ENCODE results near the gene UBXN1. TPM values are rescaled to one million over a fixed set of nuclear protein-coding genes. Genes with fewer than 3 reads are reported as not detected.

Gene UBXN1
- total and polyA plus RNA-seq, 10 of the 15 experiments (the other 5 are each of a cell fraction or from before 2014, with no cell fraction given): 7.0 to 173 (median 106) TPM

DNA sequence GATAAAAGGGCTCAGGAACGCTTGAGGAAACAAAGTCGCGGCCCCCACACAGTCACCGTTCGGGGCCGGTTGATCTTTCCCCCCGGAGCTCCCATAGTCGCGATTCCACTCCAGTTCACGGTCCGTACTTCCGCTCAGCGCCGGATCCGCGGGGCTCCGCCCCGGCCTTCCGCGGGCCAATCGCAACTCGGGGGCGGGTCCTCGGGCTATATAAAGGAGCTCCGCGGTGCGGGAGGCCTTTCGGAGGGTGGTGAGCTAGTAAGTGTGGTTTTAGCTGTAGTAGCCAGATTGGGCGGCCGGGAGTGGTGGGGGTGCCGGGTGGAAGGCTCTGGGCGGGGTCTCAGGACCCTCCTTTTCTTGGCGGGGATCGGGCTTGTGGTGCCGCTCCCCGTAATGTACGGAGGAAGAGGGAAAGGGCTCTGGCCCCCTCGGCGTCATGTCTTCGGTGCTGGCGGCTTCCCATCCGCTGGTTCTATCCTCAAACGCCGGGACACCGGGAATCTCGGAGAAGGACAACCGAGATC, 13.7 kb downstream of the UBXN1 start, which contains the start of the genes C11orf98 and CSKMT (continued):
- TF ChIP-seq, protein P1, sequence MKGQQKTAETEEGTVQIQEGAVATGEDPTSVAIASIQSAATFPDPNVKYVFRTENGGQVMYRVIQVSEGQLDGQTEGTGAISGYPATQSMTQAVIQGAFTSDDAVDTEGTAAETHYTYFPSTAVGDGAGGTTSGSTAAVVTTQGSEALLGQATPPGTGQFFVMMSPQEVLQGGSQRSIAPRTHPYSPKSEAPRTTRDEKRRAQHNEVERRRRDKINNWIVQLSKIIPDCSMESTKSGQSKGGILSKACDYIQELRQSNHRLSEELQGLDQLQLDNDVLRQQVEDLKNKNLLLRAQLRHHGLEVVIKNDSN (IDR thresholded peaks at IDR 0.05; ENCODE audit: borderline replicate concordance, extremely low read length, insufficient read depth, low read depth, low read length): no peak
- TF ChIP-seq, protein P2, sequence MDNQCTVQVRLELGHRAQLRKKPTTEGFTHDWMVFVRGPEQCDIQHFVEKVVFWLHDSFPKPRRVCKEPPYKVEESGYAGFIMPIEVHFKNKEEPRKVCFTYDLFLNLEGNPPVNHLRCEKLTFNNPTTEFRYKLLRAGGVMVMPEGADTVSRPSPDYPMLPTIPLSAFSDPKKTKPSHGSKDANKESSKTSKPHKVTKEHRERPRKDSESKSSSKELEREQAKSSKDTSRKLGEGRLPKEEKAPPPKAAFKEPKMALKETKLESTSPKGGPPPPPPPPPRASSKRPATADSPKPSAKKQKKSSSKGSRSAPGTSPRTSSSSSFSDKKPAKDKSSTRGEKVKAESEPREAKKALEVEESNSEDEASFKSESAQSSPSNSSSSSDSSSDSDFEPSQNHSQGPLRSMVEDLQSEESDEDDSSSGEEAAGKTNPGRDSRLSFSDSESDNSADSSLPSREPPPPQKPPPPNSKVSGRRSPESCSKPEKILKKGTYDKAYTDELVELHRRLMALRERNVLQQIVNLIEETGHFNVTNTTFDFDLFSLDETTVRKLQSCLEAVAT (IDR thresholded peaks at IDR 0.05): peak; percentile 89
- TF ChIP-seq MYB (IDR thresholded peaks at IDR 0.05; ENCODE audit: borderline replicate concordance, low read depth, low read length) (no peak), BRCA1 (IDR thresholded peaks at IDR 0.05; ENCODE audit: low read depth, low read length) (no peak), IKZF1 (conservative IDR thresholded peaks at IDR 0.05) (peak; percentile 66), GATAD2B (conservative IDR thresholded peaks at IDR 0.05; ENCODE audit: low read depth) (peak; percentile 61; the same call in 1 of the 2 replicates), HDGF (IDR thresholded peaks at IDR 0.05) (no peak), IRF4 (IDR thresholded peaks at IDR 0.05; ENCODE audit: low read depth, low read length) (no peak), CEBPB (IDR thresholded peaks at IDR 0.05; ENCODE audit: borderline replicate concordance in 1 of 2, low read depth in 2 of 2, low read length in 2 of 2) (no peak), YBX1 (IDR thresholded peaks at IDR 0.05) (no peak), STAT1 (conservative IDR thresholded peaks at IDR 0.05) (no peak; the same call in 1 of the 2 replicates), IKZF2 (IDR thresholded peaks at IDR 0.05) (0 out of 4 replicates have a peak, but pooled peaks of 1 of the 2 experiments have one; percentile 20), MTA3 (IDR thresholded peaks at IDR 0.05; ENCODE audit: borderline replicate concordance, low read length) (peak; percentile 71; the same call in 1 of the 2 replicates), NFIC (IDR thresholded peaks at IDR 0.05; ENCODE audit: low read depth, low read length) (peak; percentile 34; the same call in 1 of the 2 replicates)
- TF ChIP-seq, protein P3, sequence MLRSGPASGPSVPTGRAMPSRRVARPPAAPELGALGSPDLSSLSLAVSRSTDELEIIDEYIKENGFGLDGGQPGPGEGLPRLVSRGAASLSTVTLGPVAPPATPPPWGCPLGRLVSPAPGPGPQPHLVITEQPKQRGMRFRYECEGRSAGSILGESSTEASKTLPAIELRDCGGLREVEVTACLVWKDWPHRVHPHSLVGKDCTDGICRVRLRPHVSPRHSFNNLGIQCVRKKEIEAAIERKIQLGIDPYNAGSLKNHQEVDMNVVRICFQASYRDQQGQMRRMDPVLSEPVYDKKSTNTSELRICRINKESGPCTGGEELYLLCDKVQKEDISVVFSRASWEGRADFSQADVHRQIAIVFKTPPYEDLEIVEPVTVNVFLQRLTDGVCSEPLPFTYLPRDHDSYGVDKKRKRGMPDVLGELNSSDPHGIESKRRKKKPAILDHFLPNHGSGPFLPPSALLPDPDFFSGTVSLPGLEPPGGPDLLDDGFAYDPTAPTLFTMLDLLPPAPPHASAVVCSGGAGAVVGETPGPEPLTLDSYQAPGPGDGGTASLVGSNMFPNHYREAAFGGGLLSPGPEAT (IDR thresholded peaks at IDR 0.05; ENCODE audit: low read depth): no peak; the same call in 1 of the 2 replicates
- TF ChIP-seq, protein P4, sequence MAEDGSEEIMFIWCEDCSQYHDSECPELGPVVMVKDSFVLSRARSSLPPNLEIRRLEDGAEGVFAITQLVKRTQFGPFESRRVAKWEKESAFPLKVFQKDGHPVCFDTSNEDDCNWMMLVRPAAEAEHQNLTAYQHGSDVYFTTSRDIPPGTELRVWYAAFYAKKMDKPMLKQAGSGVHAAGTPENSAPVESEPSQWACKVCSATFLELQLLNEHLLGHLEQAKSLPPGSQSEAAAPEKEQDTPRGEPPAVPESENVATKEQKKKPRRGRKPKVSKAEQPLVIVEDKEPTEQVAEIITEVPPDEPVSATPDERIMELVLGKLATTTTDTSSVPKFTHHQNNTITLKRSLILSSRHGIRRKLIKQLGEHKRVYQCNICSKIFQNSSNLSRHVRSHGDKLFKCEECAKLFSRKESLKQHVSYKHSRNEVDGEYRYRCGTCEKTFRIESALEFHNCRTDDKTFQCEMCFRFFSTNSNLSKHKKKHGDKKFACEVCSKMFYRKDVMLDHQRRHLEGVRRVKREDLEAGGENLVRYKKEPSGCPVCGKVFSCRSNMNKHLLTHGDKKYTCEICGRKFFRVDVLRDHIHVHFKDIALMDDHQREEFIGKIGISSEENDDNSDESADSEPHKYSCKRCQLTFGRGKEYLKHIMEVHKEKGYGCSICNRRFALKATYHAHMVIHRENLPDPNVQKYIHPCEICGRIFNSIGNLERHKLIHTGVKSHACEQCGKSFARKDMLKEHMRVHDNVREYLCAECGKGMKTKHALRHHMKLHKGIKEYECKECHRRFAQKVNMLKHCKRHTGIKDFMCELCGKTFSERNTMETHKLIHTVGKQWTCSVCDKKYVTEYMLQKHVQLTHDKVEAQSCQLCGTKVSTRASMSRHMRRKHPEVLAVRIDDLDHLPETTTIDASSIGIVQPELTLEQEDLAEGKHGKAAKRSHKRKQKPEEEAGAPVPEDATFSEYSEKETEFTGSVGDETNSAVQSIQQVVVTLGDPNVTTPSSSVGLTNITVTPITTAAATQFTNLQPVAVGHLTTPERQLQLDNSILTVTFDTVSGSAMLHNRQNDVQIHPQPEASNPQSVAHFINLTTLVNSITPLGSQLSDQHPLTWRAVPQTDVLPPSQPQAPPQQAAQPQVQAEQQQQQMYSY (CRISPR knock-in tag; IDR thresholded peaks at IDR 0.05): peak; percentile 70; the same call in 1 of the 2 replicates
- TF ChIP-seq, protein P5, sequence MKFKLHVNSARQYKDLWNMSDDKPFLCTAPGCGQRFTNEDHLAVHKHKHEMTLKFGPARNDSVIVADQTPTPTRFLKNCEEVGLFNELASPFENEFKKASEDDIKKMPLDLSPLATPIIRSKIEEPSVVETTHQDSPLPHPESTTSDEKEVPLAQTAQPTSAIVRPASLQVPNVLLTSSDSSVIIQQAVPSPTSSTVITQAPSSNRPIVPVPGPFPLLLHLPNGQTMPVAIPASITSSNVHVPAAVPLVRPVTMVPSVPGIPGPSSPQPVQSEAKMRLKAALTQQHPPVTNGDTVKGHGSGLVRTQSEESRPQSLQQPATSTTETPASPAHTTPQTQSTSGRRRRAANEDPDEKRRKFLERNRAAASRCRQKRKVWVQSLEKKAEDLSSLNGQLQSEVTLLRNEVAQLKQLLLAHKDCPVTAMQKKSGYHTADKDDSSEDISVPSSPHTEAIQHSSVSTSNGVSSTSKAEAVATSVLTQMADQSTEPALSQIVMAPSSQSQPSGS (IDR thresholded peaks at IDR 0.05; ENCODE audit: low read length): peak; percentile 46; the same call in 1 of the 2 replicates
